Suppressor macrophage (primary cell): ENCODE data around the gene NT5DC4.

Experiments
- DNase-seq, 4 experiments: peaks; one replicate each; pipeline ENCODE4 v3.0.0-alpha.2; 2020 to 2022

Gene NT5DC4

DNA sequence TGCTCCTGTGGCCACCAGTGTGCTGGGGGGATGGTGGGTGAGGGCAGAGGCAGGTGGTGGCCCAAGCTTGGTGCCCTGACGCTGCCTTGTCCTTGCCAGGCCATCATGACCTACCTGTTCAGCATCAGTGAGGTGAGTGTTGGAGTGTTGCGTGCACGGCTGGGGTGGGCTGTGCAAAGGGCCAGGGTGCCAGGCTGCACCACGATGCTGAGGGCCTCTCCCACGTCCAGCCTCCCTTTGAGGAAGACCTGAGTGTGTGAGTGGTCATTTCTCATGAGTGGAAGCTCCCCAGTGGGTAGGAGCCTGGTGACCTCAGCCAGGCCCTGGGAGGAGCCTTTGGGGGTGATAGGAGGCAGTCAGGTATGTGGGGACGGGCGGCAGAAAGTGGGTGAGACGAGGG lies 3.2 kb downstream of the NT5DC4 start:
- DNase-seq = no peak

GRCh38 chr2:112724591-112725525 lies 4.0 kb downstream of the NT5DC4 start:
- DNase-seq = peak; percentile 45 to 78 (median 62)

DNA sequence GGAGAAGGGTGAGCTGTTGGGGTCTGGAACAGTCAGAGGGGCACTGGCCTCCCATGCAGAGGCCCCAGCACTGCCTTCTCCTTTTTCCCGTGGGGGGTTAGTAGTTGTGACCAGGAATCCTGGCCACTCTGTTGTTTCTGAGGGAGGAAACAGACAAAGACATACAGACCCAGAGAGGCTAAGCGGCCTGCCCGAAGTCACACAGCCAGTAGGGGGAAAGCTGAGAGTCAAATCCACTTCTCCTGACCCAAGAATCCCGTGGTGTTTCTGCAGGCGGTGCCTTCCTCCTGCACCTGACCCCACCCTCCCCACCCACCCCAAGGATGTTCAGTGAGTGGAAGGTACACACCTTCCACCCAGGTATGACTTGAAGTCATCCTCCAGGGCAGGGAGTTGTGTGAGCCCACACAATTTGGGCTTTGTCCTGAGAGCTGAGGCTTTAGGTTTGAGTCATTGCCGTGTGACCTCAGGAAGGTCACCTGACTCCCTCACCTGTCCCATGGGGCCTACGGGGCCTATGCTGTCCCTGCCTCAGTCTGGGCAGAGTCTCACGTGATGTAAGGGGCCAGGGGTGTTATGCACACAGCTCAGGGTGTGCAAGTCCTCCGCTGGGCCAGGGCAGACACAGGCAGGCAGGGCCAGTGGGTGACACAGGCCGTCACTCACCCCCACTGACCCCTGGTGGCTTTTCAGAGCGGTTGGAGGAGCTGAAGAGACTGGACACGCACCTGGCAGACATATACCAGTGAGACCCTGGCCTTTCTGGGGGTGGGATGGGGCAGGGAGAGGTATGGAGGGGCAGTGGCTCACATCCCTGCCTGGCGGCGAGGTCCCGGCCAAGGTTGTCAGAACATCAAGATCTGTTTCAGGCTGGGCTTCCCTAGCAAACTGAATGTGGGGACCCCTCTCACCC lies 5.0 kb downstream of the NT5DC4 start:
- DNase-seq = no peak

- DNase-seq = peak; percentile 97 to 98 (median 98)
Measured at GRCh38 chr2:112726487-112727190, 5.8 kb downstream of the NT5DC4 start.

DNA sequence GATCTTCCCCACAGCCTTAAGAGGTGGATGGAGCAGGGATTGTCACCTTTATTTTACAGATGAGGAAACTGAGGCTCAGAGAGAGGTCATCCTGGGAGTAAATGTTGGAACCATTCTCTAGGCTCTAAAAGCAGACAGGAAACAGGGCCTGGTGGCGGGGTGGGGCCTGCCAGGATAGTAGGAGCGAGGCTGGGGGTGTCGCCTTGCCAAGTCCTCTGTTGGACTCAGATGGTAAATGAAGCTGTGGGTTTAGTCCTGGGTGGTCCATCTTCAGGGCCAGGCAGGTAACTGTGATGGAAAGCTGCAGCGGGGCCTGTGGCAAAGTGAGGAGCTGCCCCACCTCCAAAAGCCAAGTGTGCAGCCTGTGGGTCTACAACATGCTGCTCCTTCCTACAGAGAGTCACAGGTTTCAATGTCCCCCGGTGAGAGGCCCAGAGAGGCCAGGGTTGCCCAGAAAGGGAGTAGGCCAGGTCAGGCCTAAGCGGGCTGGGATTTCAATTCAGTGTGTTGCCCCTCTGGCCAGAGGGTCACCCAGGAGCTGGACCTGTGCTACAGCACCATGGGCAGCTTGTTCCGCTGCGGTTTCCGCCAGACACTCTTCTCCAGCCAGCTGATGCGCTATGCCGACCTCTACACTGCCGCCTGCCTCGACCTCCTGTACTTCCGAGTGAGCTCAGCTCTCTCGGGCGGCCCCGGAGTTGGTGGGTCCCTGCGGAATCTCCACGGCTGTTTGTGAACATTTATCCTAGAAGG lies 6.6 kb downstream of the NT5DC4 start:
- no peak for DNase-seq

DNA sequence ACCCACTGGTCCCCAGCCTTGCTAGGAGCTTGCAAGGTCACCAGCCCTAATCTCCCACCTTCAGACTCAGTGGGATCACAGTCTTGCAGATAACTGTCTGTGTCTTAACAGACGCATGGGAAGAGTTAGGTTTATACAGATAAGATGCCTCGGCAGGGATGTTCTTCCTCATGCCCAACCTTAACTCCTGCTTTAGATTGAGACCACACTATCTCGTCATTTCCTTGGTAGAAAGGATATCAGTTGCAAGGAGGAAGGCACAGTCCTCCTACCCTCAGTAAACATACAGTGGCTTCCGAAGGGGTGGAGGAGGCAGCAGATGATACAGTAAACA lies 7.2 kb downstream of the NT5DC4 start:
- DNase-seq = no peak

DNA sequence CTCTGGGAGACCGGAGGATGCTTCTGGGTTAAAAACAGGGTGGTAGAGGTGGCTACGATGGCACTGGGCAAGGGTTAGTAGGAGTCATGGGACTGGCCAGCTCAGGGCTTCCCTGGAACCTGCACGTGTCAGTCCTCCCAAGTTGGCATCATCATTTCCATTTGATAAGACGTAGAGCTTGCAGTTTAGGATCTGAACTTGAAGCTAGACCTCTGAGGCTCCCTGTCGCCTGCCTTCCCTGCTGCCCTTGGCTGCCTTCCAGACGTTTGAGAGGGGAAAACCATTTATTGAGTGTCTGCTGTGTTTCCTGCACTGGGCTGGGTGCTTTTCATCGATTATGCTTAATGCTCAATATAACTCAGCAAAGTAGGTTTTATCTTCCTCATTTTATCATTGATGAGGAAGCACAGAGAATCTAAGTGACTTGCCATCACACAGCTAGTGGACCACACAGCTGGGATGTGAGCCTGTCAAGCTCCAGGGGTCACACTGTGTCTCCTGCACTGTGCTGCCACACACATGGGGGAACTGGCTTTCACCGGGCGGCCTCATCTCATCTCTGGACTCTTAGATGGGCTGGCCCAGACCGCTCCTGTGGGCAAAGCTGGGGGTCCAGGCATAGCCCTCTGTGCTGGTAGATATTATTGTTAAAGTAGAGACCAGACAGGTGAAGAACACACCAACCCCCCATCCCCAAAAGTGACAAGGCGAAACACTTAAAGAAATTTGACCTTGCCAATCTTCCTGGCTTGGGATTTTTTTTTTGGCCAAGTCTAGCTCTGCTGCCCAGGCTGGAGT lies 7.8 kb downstream of the NT5DC4 start:
- DNase-seq = no peak

DNA sequence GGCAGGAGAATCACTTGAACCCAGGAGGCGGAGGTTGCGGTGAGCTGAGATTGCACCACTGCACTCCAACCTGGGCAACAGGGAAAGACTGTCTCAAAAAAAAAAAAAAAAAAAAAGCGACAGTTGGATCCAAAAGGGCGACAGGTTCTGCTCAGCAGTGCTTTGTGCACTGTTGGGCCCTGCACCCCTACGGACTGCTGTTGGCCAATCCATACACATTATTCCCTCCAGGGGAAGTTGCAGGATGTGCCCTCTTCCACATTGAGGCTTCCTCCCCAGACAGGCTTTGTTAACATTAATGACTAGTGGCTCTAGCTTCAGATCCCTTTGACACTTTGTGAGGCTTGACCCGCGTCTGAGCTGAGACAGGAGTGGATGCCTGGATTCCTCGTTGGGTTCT lies 9.4 kb downstream of the NT5DC4 start:
- DNase-seq = peak in 3 of 4 experiments; percentile 37 to 46 (median 37)

GRCh38 chr2:112730791-112731190 lies 10.0 kb downstream of the NT5DC4 start:
- no peak for DNase-seq

GRCh38 chr2:112731479-112731878 lies 10.7 kb downstream of the NT5DC4 start:
- DNase-seq = no peak

DNA sequence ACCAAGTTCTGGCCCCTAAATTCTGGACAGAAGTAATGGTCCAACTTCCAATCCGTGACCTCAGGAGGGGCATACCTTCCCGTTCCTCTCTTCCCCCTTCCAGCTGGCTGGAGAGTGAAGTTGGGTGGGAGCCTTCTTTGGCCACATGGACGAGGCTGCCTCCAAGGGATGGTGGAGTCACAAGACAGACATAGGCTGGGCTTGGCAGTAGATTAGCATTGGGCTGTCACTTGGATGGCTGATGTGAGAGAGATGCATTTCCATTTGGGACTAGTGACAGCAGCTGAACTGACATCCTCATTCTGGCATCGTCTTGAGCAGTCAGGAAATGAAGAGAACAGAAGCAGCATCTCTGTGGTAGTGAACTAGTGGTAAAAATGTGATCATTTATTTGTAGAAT lies 12.6 kb downstream of the NT5DC4 start:
- no peak for DNase-seq

GRCh38 chr2:112733871-112734270 lies 13.1 kb downstream of the NT5DC4 start:
- DNase-seq = no peak

GRCh38 chr2:112737542-112738232 lies 16.9 kb downstream of the NT5DC4 start:
- DNase-seq = no peak

DNA sequence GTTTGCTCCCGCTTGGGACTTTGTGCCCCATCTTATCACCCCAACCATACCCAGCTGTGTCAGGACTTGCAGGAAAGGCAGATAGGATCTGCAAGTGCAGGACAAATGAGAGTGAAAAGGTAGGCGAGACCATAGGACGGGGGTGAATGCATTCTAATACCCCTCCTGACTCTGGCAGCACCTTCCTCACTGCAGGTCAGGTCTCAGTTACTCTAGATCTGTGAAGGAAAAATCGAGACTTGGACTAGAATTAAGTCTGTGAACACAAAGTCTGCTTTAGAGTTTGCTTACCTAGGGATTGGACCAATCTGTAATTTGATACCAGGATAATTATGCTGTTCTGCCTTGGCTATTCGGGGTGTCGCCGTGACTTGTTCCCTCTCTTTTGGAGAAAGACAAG lies 19.7 kb downstream of the NT5DC4 start:
- DNase-seq = no peak

GRCh38 chr2:112749755-112750559 lies 29.1 kb downstream of the NT5DC4 start:
- DNase-seq = peak; percentile 80 to 92 (median 88)

GRCh38 chr2:112750560-112750843 lies 29.7 kb downstream of the NT5DC4 start:
- DNase-seq = no peak

- no peak for DNase-seq
Measured at GRCh38 chr2:112751451-112752197, 30.8 kb downstream of the NT5DC4 start.

- no peak for DNase-seq
Measured at GRCh38 chr2:112752667-112753066, 31.8 kb downstream of the NT5DC4 start.

GRCh38 chr2:112754564-112754963 lies 33.7 kb downstream of the NT5DC4 start:
- peak; percentile 46 to 74 (median 64) for DNase-seq
